ENCODE measurements around the gene PUS7L. TPM values are rescaled to one million over a fixed set of nuclear protein-coding genes. Genes with fewer than 3 reads are reported as not detected.
"Not testable (repeated sequence)": the region's sequence is repeated elsewhere in the genome, so short reads cannot be mapped to it uniquely, and the experiment has no call there.

PUS7L gene
- total RNA-seq, 1 experiment from 2014 or later, result 11.4 TPM

DNA sequence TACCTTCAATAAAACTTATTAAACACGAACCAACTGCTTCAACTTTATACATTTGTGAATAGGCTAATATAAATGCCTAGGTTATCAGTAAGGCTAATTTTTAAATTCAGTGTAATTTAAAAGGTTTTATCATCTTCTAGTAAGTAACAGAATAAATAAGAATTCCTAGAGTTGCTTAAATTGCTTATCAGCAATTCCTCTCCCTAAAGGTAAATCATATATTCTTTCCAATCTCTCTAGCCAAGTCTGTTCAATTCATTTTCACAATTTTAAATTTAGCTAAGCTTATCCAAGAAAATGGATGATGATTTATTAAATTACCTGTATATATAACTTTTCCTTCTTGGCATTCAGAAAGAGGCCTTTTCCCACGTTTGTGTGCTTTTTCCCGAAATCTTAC is 4.6 kb downstream of the PUS7L start:
- no TSS peak for BruUV-seq (replicated peaks)
- no peaks in the 10 kb centered on the region; the same call in 1 of the 2 replicates for H3K36me3 ChIP-seq (ENCODE audit: control insufficient read depth, insufficient read depth, low read length)
- intact Hi-C loops (cut with micrococcal nuclease; ENCODE audit: unreplicated experiment), result no loop called here
- in situ Hi-C loops (cut with HindIII; ENCODE audit: low pct_unique_long_range_greater_than_20kb, low sequenced_read_pairs), result no loop called here
- H3K4me1 ChIP-seq (ENCODE audit: control insufficient read depth, insufficient read depth, low read length), result peaks cover 6% of the 10 kb centered on the region
- TF ChIP-seq POLR2AphosphoS5 (IDR thresholded peaks at IDR 0.05; ENCODE audit: low read depth, low read length) (no peak), TCF7L2 (IDR thresholded peaks at IDR 0.05; ENCODE audit: low read depth, low read length) (no peak), SIN3A (IDR thresholded peaks at IDR 0.05; ENCODE audit: borderline replicate concordance, insufficient read depth, low read depth, low read length) (no peak)
- TF ChIP-seq, protein P1, sequence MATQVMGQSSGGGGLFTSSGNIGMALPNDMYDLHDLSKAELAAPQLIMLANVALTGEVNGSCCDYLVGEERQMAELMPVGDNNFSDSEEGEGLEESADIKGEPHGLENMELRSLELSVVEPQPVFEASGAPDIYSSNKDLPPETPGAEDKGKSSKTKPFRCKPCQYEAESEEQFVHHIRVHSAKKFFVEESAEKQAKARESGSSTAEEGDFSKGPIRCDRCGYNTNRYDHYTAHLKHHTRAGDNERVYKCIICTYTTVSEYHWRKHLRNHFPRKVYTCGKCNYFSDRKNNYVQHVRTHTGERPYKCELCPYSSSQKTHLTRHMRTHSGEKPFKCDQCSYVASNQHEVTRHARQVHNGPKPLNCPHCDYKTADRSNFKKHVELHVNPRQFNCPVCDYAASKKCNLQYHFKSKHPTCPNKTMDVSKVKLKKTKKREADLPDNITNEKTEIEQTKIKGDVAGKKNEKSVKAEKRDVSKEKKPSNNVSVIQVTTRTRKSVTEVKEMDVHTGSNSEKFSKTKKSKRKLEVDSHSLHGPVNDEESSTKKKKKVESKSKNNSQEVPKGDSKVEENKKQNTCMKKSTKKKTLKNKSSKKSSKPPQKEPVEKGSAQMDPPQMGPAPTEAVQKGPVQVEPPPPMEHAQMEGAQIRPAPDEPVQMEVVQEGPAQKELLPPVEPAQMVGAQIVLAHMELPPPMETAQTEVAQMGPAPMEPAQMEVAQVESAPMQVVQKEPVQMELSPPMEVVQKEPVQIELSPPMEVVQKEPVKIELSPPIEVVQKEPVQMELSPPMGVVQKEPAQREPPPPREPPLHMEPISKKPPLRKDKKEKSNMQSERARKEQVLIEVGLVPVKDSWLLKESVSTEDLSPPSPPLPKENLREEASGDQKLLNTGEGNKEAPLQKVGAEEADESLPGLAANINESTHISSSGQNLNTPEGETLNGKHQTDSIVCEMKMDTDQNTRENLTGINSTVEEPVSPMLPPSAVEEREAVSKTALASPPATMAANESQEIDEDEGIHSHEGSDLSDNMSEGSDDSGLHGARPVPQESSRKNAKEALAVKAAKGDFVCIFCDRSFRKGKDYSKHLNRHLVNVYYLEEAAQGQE (IDR thresholded peaks at IDR 0.05; ENCODE audit: insufficient read depth in 1 of 2, low read depth in 2 of 2, low read length in 1 of 2), result no peak
- TF ChIP-seq, protein P2, sequence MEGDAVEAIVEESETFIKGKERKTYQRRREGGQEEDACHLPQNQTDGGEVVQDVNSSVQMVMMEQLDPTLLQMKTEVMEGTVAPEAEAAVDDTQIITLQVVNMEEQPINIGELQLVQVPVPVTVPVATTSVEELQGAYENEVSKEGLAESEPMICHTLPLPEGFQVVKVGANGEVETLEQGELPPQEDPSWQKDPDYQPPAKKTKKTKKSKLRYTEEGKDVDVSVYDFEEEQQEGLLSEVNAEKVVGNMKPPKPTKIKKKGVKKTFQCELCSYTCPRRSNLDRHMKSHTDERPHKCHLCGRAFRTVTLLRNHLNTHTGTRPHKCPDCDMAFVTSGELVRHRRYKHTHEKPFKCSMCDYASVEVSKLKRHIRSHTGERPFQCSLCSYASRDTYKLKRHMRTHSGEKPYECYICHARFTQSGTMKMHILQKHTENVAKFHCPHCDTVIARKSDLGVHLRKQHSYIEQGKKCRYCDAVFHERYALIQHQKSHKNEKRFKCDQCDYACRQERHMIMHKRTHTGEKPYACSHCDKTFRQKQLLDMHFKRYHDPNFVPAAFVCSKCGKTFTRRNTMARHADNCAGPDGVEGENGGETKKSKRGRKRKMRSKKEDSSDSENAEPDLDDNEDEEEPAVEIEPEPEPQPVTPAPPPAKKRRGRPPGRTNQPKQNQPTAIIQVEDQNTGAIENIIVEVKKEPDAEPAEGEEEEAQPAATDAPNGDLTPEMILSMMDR (IDR thresholded peaks at IDR 0.05), result no peak
- DNase-seq (ENCODE audit: low read depth, low spot score) (no peak), ATAC-seq (no peak)
- no peak overlapping the region for H3K4me3 ChIP-seq (ENCODE audit: low read depth in 2 of 2, low read length in 2 of 2)
- CTCF ChIA-PET, result no interaction called here
- no peak overlapping the region for H3K27ac ChIP-seq (ENCODE audit: low read length)
- POLR2A ChIA-PET, result no interaction called here
- no peaks in the 10 kb centered on the region for H3K9me3 ChIP-seq (ENCODE audit: control insufficient read depth, insufficient read depth, low read depth, low read length)
- no peaks in the 10 kb centered on the region for H3K27me3 ChIP-seq (ENCODE audit: control insufficient read depth, insufficient read depth, low read length)

DNA sequence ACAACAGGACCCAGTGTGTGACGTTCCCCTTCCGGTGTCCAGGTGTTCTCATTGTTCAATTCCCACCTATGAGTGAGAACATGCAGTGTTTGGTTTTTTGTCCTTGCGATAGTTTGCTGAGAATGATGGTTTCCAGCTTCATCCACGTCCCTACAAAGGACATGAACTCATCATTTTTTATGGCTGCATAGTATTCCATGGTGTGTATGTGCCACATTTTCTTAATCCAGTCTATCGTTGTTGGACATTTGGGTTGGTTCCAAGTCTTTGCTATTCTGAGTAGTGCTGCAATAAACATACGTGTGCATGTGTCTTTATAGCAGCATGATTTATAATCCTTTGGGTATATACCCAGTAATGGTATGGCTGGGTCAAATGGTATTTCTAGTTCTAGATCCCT is 7.2 kb downstream of the PUS7L start:
- ATAC-seq; H3K9me3 ChIP-seq (ENCODE audit: control insufficient read depth, insufficient read depth, low read depth, low read length); in situ Hi-C loops (cut with HindIII; ENCODE audit: low pct_unique_long_range_greater_than_20kb, low sequenced_read_pairs); H3K27ac ChIP-seq (ENCODE audit: low read length); DNase-seq (ENCODE audit: low read depth, low spot score); H3K4me3 ChIP-seq (ENCODE audit: low read depth in 2 of 2, low read length in 2 of 2); POLR2A ChIA-PET; BruUV-seq (replicated peaks); H3K36me3 ChIP-seq (ENCODE audit: control insufficient read depth, insufficient read depth, low read length); intact Hi-C loops (cut with micrococcal nuclease; ENCODE audit: unreplicated experiment); H3K4me1 ChIP-seq (ENCODE audit: control insufficient read depth, insufficient read depth, low read length); CTCF ChIA-PET; H3K27me3 ChIP-seq (ENCODE audit: control insufficient read depth, insufficient read depth, low read length): not testable (repeated sequence)

DNA sequence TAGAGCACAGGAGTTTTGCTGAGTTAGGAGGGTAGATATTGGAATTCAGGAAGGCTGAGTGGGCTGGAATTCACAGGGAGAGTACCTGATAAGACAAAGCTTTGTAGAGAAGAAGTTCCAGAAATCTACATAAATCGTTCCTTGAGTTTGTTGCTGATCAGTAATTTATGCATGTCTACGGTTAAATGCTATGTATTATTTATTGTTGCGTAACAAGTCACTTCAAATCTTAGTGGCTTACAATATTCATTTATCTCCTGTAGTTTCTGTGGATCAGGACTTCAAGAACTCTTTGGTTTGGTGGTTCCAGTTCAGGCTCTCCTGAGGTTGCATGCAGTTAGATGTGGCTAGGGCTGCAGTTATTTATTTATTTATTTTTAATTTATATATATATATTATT is 7.8 kb downstream of the PUS7L start:
- ATAC-seq (no peak), DNase-seq (ENCODE audit: low read depth, low spot score) (no peak)
- ChIA-PET CTCF (no interaction called here), POLR2A (no interaction called here)
- TF ChIP-seq, protein P2 (IDR thresholded peaks at IDR 0.05), result no peak
- TF ChIP-seq TCF7L2 (IDR thresholded peaks at IDR 0.05; ENCODE audit: low read depth, low read length) (no peak), SIN3A (IDR thresholded peaks at IDR 0.05; ENCODE audit: borderline replicate concordance, insufficient read depth, low read depth, low read length) (no peak), POLR2AphosphoS5 (IDR thresholded peaks at IDR 0.05; ENCODE audit: low read depth, low read length) (no peak)
- TF ChIP-seq, protein P1 (IDR thresholded peaks at IDR 0.05; ENCODE audit: insufficient read depth in 1 of 2, low read depth in 2 of 2, low read length in 1 of 2), result no peak
- H3K9me3 ChIP-seq (ENCODE audit: control insufficient read depth, insufficient read depth, low read depth, low read length), result no peaks in the 10 kb centered on the region
- H3K27ac ChIP-seq (ENCODE audit: low read length), result no peak overlapping the region
- BruUV-seq (replicated peaks), result no TSS peak
- intact Hi-C loops (cut with micrococcal nuclease; ENCODE audit: unreplicated experiment), result no loop called here
- no peaks in the 10 kb centered on the region for H3K4me1 ChIP-seq (ENCODE audit: control insufficient read depth, insufficient read depth, low read length)
- in situ Hi-C loops (cut with HindIII; ENCODE audit: low pct_unique_long_range_greater_than_20kb, low sequenced_read_pairs), result no loop called here
- no peaks in the 10 kb centered on the region for H3K27me3 ChIP-seq (ENCODE audit: control insufficient read depth, insufficient read depth, low read length)
- H3K4me3 ChIP-seq (ENCODE audit: low read depth in 2 of 2, low read length in 2 of 2), result no peak overlapping the region
- H3K36me3 ChIP-seq (ENCODE audit: control insufficient read depth, insufficient read depth, low read length), result no peaks in the 10 kb centered on the region; the same call in 1 of the 2 replicates

Measured in Panc1 (cell line).